ENCODE data around the gene IGFBP6.

GRCh38 chr12:53151039-53151438 lies 53.6 kb downstream of the IGFBP6 start:
- TF ChIP-seq CTCF (IDR thresholded peaks at IDR 0.05), result no peak
- TF ChIP-seq POLR2A (IDR thresholded peaks at IDR 0.05), result no peak
- no peak for TF ChIP-seq POLR2AphosphoS5 (IDR thresholded peaks at IDR 0.05)

All from prostate gland (tissue), 2 donors.